LNCaP clone FGC (cell line): ENCODE results near the gene LUZP1.

ENCODE experiments used
- DNase-seq: peaks from one replicate; pipeline ENCODE4 v3.0.0-alpha.2; 2011; ENCODE audit warnings: low read depth
- H3K4me3 ChIP-seq: 2 replicates; pipeline ENCODE4 v1.5.1; 2011; ENCODE audit warnings: mild to moderate bottlenecking, low read depth, low read length, control low read depth
- CTCF ChIP-seq: IDR thresholded peaks from 2 replicates; pipeline ENCODE4 v1.5.1; 2012; ENCODE audit warnings: mild to moderate bottlenecking; ENCODE audit not compliant: control insufficient read depth, insufficient read depth; ENCODE audit errors: extremely low read depth

The LUZP1 gene

GRCh38 chr1:23101101-23101827 lies 67.4 kb downstream of the LUZP1 start:
- no peak overlapping the region for H3K4me3 ChIP-seq
- TF ChIP-seq CTCF = no peak
- no peak for DNase-seq

GRCh38 chr1:23100074-23100748 lies 68.4 kb downstream of the LUZP1 start:
- no peak overlapping the region for H3K4me3 ChIP-seq
- DNase-seq = no peak
- TF ChIP-seq CTCF = no peak

GRCh38 chr1:23099171-23099536 lies 69.5 kb downstream of the LUZP1 start:
- no peak for DNase-seq
- no peak overlapping the region for H3K4me3 ChIP-seq
- no peak for TF ChIP-seq CTCF

- H3K4me3 ChIP-seq = no peak overlapping the region
- TF ChIP-seq CTCF = peak; percentile 55
- no peak for DNase-seq
These were observed 70.0 kb downstream of the LUZP1 start for GRCh38 chr1:23098463-23099170.

- TF ChIP-seq CTCF = no peak
- no peak for DNase-seq
- no peak overlapping the region for H3K4me3 ChIP-seq
These were observed 71.3 kb downstream of the LUZP1 start for GRCh38 chr1:23097316-23097715.

- DNase-seq = no peak
- TF ChIP-seq CTCF = no peak
- no peak overlapping the region for H3K4me3 ChIP-seq
These were observed 76.2 kb downstream of the LUZP1 start for GRCh38 chr1:23092447-23092846.
